ENCODE data around the gene KCNK2. TPM values are rescaled to one million over a fixed set of nuclear protein-coding genes. Genes with fewer than 3 reads are reported as not detected.

The KCNK2 gene
- total and polyA plus RNA-seq, 8 donors, result 0.10 to 0.26 (median 0.15) TPM; not detected in 2

DNA sequence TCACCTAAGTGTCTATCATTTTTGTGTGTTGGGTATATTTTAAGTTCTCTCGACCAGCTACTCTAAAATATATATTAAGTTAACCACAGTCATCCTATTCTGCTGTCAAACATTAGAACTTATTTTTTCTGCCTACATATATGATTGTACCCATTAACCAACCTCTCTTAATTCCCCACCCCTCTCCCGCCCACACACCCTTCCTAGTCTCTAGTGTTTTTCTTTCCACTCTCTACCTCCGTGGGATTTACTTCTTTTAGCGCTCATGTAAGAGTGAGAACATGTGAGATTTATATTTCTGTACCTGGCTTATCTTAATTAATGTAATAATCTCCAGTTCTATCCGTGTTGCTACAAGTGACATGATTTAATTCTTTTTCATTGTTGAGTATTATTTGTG lies 26.6 kb downstream of the KCNK2 start:
- Histone ChIP-seq H3K27ac (no peak overlapping the region), H3K36me3 (no peaks in the 10 kb centered on the region), H3K4me1 (no peaks in the 10 kb centered on the region), H3K27me3 (no peaks in the 10 kb centered on the region), H3K9me3 (no peaks in the 10 kb centered on the region), H3K4me3 (no peak overlapping the region)
- ATAC-seq (no peak), DNase-seq (no peak)
- intact Hi-C loops (cut with DNase I), result no loop called here
- no peak for TF ChIP-seq CTCF (IDR thresholded peaks at IDR 0.05)

DNA sequence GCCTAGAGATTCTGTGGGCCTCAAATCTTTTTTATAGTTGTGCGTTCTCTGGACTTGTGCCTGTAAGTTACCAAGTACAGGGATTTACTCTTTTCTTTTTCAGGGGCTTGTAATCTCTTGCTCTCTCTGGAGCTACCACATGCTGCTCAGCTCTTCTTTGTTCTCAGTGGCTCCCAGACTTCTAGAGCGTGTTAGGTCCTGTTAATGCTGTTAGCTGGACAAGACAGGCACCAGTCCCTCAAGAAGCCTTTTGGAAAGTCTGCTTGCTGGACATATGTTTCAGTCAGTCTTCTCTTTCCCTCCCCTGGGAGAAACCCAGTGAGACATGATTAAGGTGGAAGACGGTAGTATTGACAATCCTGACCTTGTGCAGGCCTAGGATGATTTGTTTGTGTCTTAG lies 29.4 kb downstream of the KCNK2 start:
- ATAC-seq (no peak), DNase-seq (no peak)
- no peak overlapping the region for H3K4me3 ChIP-seq
- no peaks in the 10 kb centered on the region for H3K27me3 ChIP-seq
- H3K36me3 ChIP-seq, result no peaks in the 10 kb centered on the region
- no peak for TF ChIP-seq CTCF (IDR thresholded peaks at IDR 0.05)
- intact Hi-C loops (cut with DNase I), result no loop called here
- no peaks in the 10 kb centered on the region for H3K9me3 ChIP-seq
- no peaks in the 10 kb centered on the region for H3K4me1 ChIP-seq
- H3K27ac ChIP-seq, result no peak overlapping the region

DNA sequence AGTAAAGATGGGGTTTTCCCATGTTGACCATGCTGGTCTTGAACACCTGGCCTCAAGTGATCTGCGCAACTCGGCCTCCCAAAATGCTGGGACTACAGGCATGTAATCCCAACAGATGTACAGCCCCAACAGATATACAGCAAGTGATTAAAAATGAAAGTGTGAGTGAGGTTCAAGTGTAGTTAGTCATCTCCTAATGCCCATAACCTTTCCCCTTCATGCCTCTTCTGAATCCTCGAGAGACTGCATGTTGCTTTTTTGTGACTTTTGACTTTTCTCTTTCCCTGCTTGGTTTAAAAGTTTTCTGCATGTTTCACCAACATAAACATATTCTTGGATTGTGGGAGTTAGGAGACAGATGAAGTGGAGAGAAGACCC lies 31.2 kb downstream of the KCNK2 start:
- intact Hi-C loops (cut with DNase I), result no loop called here
- Histone ChIP-seq H3K4me1 (no peaks in the 10 kb centered on the region), H3K27ac (peak overlapping the region in 1 of 2 donors; percentile 21), H3K9me3 (no peaks in the 10 kb centered on the region), H3K36me3 (no peaks in the 10 kb centered on the region), H3K27me3 (no peaks in the 10 kb centered on the region), H3K4me3 (no peak overlapping the region)
- ATAC-seq, result peak; percentile 66
- TF ChIP-seq CTCF (IDR thresholded peaks at IDR 0.05), result no peak
- DNase-seq, result no peak

DNA sequence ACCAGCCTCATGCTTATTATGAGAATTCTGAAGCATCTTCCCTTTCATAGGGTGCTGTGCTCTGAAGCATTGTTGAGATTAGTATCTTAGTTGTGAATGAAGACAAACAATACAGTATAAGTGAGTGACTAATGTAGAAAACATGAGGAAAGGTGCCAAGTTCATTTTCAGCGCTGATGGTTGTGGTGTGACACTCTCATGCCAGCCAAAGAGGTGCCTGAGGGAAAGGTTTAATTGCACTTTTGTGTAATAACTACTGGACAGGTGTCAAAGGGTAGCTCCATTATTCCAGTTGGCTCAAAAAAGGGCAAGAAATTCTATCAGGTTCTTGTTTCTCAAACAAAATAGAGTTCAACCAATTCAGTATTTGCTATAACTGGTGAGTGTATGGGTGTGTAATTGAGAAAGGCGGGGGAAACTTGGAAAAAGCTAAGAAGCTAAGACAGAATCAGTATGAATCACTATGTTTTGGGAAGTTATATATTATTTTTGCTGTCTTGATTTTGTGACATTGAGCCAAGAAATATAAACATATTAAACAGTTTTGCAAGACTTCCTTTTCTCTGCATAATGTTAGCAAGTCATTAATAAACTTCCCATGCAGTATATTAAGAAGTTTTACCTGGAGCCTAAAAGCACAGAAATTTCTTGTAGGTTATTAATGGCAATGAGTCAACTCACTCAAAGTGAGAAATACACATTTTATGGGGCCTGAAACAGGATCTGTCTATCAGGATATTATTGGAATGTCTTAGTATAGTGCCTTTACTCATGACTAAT lies 31.8 kb downstream of the KCNK2 start:
- ATAC-seq (peak; percentile 86), DNase-seq (no peak)
- intact Hi-C loops (cut with DNase I), result no loop called here
- H3K9me3 ChIP-seq, result no peaks in the 10 kb centered on the region
- no peaks in the 10 kb centered on the region for H3K4me1 ChIP-seq
- H3K36me3 ChIP-seq, result no peaks in the 10 kb centered on the region
- peak overlapping the region in 1 of 2 donors; percentile 21 for H3K27ac ChIP-seq
- no peak overlapping the region for H3K4me3 ChIP-seq
- no peaks in the 10 kb centered on the region for H3K27me3 ChIP-seq
- TF ChIP-seq CTCF (IDR thresholded peaks at IDR 0.05), result no peak

- no peak overlapping the region for H3K4me3 ChIP-seq
- no peaks in the 10 kb centered on the region for H3K9me3 ChIP-seq
- no peak for TF ChIP-seq CTCF (IDR thresholded peaks at IDR 0.05)
- intact Hi-C loops (cut with DNase I), result no loop called here
- H3K4me1 ChIP-seq, result no peaks in the 10 kb centered on the region
- DNase-seq, result no peak
- H3K36me3 ChIP-seq, result no peaks in the 10 kb centered on the region
- no peaks in the 10 kb centered on the region for H3K27me3 ChIP-seq
- no peak overlapping the region for H3K27ac ChIP-seq
- no peak for ATAC-seq
Measured at GRCh38 chr1:215115760-215116159, 33.2 kb downstream of the KCNK2 start.

Measured in left lung (tissue), 10 donors.